ENCODE results near the gene RIIAD1. TPM values are rescaled to one million over a fixed set of nuclear protein-coding genes. Genes with fewer than 3 reads are reported as not detected.

Gene RIIAD1
- total RNA-seq, 4 donors from 2014 or later, result not detected

DNA sequence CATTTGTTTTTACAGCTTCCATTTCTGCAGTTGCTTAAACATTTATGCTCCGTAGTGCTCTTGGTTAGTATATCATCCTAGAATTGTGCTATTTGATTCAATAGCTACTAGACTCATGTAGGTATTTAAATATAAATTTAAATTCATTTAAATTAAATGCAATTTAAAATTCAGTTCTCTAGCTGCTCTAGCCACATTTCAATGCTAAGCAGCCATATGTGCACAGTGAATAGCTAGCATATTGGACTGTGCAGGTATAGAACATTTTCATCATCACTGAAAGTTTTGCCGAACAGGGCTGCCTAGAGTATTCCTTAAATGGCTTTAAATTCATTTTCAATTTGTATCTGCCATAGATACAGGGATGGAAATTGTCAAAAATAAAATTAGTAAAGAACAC is 37.2 kb upstream of the RIIAD1 start:
- intact Hi-C loops (cut with DNase I), result no loop called here
- Histone ChIP-seq H3K9me3 (no peaks in the 10 kb centered on the region), H3K4me1 (peaks cover 0 to 7% of the 10 kb centered on the region in 2 donors), H3K4me3 (replicated peaks in 1 of 3) (no peak overlapping the region), H3K27me3 (no peaks in the 10 kb centered on the region), H3K27ac (no peak overlapping the region), H3K36me3 (no peaks in the 10 kb centered on the region)
- WGBS, 2 donors, result 97 to 98% methylated on average over 2 of the region's 2 CpGs
- no peak for DNase-seq
- no peak for TF ChIP-seq POLR2A (IDR thresholded peaks at IDR 0.05)
- TF ChIP-seq, protein P1, sequence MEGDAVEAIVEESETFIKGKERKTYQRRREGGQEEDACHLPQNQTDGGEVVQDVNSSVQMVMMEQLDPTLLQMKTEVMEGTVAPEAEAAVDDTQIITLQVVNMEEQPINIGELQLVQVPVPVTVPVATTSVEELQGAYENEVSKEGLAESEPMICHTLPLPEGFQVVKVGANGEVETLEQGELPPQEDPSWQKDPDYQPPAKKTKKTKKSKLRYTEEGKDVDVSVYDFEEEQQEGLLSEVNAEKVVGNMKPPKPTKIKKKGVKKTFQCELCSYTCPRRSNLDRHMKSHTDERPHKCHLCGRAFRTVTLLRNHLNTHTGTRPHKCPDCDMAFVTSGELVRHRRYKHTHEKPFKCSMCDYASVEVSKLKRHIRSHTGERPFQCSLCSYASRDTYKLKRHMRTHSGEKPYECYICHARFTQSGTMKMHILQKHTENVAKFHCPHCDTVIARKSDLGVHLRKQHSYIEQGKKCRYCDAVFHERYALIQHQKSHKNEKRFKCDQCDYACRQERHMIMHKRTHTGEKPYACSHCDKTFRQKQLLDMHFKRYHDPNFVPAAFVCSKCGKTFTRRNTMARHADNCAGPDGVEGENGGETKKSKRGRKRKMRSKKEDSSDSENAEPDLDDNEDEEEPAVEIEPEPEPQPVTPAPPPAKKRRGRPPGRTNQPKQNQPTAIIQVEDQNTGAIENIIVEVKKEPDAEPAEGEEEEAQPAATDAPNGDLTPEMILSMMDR (IDR thresholded peaks at IDR 0.05), result no peak

DNA sequence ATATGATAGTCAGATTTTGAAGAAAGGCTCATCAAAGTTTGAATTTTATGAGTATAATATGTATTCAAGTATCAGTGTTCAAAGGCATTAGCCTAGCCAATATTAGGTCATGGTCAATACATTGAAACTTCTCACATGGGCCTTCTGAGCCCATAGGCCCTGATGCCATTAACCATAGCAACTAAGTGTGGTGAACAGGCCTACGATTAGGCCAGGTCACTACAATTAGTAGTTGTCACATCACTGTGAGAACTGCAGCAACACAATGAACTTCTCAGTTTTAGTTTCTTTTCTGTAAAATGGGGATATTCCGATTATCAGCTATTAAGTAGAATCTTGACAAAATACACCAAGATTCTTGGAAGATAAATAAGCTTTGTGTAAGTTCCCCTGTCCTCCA is 34.8 kb upstream of the RIIAD1 start:
- Histone ChIP-seq H3K36me3 (no peaks in the 10 kb centered on the region), H3K27me3 (no peaks in the 10 kb centered on the region), H3K4me3 (replicated peaks in 1 of 3) (no peak overlapping the region), H3K9me3 (no peaks in the 10 kb centered on the region), H3K27ac (no peak overlapping the region), H3K4me1 (peaks cover 0 to 7% of the 10 kb centered on the region in 2 donors)
- TF ChIP-seq, protein P1 (IDR thresholded peaks at IDR 0.05), result no peak
- 88 to 95% methylated on average over 2 of the region's 2 CpGs for WGBS, 2 donors
- intact Hi-C loops (cut with DNase I), result no loop called here
- DNase-seq, result no peak

DNA sequence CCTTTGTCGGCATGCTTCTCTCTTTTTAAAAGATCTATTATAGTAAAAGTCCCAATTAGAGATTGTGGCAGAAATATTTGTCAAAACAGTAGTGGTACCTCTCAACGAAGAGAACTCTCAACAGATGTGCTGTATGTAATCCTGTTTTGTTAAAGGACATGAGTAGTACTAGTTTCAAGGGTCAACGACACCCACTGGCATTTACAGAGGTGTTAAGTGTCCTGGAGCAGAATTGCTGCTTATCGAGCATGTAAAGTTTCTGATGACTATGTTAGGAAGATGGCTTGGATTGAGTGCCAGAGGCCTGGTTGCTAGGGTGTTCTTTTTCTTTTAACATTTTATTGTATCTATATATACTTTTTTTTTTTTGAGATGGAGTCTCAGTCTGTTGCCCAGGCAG is 31.8 kb upstream of the RIIAD1 start:
- 59 to 63% methylated on average over 4 of the region's 4 CpGs for WGBS, 2 donors
- TF ChIP-seq, protein P1 (IDR thresholded peaks at IDR 0.05), result no peak
- TF ChIP-seq POLR2A (IDR thresholded peaks at IDR 0.05), result no peak
- Histone ChIP-seq H3K9me3 (no peaks in the 10 kb centered on the region), H3K36me3 (peaks cover 0 to 10% of the 10 kb centered on the region in 2 donors), H3K4me3 (replicated peaks in 1 of 3) (no peak overlapping the region), H3K27me3 (no peaks in the 10 kb centered on the region), H3K27ac (no peak overlapping the region), H3K4me1 (peaks cover 0 to 18% of the 10 kb centered on the region in 2 donors)
- intact Hi-C loops (cut with DNase I), result no loop called here
- peak in 1 of 2 donors; percentile 13 for DNase-seq

DNA sequence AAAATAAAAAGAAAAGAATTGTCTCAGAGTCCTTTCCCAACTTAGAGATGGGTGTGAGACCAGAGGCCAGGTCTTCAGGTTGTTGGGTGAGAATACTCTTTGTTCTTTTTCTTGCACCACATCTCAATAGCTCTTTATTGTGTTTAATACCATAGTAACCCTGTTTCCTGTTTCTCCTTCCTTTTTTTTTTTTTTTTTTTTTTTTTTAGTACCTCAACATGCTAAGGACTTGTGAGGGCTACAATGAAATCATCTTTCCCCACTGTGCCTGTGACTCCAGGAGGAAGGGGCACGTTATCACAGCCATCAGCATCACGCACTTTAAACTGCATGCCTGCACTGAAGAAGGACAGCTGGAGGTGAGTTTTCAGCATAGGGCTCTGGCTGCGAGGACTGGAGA is 29.1 kb upstream of the RIIAD1 start:
- H3K4me3 ChIP-seq (replicated peaks in 1 of 3), result no peak overlapping the region
- peaks cover 0 to 13% of the 10 kb centered on the region in 2 donors for H3K36me3 ChIP-seq
- WGBS, 2 donors, result 89 to 95% methylated on average over 3 of the region's 3 CpGs
- H3K27me3 ChIP-seq, result no peaks in the 10 kb centered on the region
- no peak overlapping the region for H3K27ac ChIP-seq
- no peaks in the 10 kb centered on the region for H3K9me3 ChIP-seq
- intact Hi-C loops (cut with DNase I), result no loop called here
- peaks cover 0 to 14% of the 10 kb centered on the region in 2 donors for H3K4me1 ChIP-seq
- DNase-seq, result no peak
- TF ChIP-seq, protein P1 (IDR thresholded peaks at IDR 0.05), result no peak
- TF ChIP-seq POLR2A (IDR thresholded peaks at IDR 0.05), result no peak

DNA sequence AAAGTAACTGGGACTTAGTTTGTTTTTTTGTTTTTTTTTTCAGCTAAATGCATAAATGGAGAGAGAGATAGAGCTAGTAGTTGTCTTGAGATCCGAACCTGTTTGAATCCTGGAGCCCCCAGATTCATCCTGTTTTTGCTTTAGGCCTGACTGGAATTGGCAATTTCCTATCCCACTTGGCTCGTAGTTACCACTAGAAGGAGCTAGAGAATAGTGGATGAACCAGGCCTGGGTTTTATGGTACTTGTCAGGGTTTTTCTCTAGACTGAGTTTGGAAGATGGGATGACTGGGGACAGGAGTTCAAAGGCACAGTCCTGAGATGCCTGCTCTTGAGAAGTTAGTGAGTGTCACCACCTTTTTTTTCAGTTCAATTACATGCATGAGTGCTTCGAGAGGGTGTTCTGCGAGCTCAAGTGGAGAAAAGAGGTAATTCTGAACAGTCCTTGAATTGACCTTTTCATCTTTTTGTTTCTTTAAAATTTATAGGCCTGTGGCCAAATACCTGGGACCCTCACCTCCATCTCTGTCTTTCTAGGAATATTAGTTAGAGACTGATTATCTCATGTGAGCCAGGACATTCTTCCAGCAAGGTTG is 28.2 kb upstream of the RIIAD1 start:
- H3K27me3 ChIP-seq, result no peaks in the 10 kb centered on the region
- H3K27ac ChIP-seq, result no peak overlapping the region
- intact Hi-C loops (cut with DNase I), result no loop called here
- H3K36me3 ChIP-seq, result peaks cover 0 to 13% of the 10 kb centered on the region in 2 donors
- no peak for TF ChIP-seq POLR2A (IDR thresholded peaks at IDR 0.05)
- TF ChIP-seq, protein P1 (IDR thresholded peaks at IDR 0.05), result peak in 4 of 6 experiments; percentile 35 to 66 (median 47)
- no peak overlapping the region for H3K4me3 ChIP-seq (replicated peaks in 1 of 3)
- WGBS, 2 donors, result 52 to 54% methylated on average over 4 of the region's 4 CpGs
- DNase-seq, result peak; percentile 24 to 33
- peaks cover 0 to 11% of the 10 kb centered on the region in 2 donors for H3K4me1 ChIP-seq
- H3K9me3 ChIP-seq, result no peaks in the 10 kb centered on the region

All from thyroid gland (tissue), 4 donors.